ENCODE measurements around the gene PPP4R3A. TPM values are rescaled to one million over a fixed set of nuclear protein-coding genes. Genes with fewer than 3 reads are reported as not detected.

Gene PPP4R3A
- total and polyA plus RNA-seq, 4 donors = 43.8 to 135 (median 61.4) TPM

DNA sequence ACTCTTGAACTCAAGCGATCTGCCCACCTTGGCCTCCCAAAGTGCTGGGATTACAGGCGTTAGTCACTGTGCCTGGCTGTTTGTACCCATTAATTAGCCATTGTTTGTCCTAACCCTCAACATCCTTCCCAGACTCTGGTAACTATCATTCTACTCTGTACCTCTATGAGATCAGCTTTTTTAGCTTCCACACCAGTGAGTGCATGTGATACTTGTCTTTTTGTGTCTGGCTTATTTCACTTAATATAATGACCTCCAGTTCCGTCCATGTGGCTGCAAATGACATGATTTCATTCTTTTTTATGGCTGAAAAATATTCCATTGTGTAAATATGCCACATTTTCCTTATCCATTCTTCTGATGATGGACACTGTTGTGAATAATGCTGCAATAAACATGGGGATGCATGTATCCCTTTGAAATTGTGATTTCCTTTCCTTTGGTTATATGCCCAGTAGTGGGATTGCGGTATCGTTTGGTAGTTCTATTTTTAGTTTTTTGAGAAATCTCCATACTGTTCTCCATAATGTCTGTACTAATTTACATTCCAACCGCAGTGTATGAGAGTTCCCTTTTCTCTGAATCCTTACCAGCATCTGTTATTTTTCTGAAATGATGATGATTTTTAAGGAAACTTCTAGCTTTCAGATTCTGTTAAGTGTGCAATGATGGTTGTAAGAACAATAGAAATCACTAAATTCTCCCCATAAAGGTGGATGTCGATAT, 6.7 kb upstream of the PPP4R3A start:
- ATAC-seq (ENCODE audit: insufficient read depth, low FRiP score) = no peak
- Histone ChIP-seq H3K4me3 (no peak overlapping the region), H3K9me3 (ENCODE audit: control insufficient read depth in 4 of 4, insufficient read depth in 3 of 4, low read length in 3 of 4) (no peaks in the 10 kb centered on the region), H3K36me3 (ENCODE audit: control insufficient read depth in 4 of 4, insufficient read depth in 4 of 4, low read length in 4 of 4) (no peaks in the 10 kb centered on the region), H3K4me1 (ENCODE audit: control insufficient read depth in 5 of 5, insufficient read depth in 5 of 5, low read length in 5 of 5) (no peaks in the 10 kb centered on the region), H3K27me3 (ENCODE audit: control insufficient read depth in 3 of 3, insufficient read depth in 3 of 3, low read length in 2 of 3) (no peaks in the 10 kb centered on the region), H3K27ac (ENCODE audit: low read depth in 1 of 2, low read length in 1 of 2) (no peak overlapping the region), H3K9ac (ENCODE audit: insufficient read depth in 1 of 2, low read length in 2 of 2) (no peak overlapping the region)
- no peak for DNase-seq
- 65 to 70% methylated on average over 7 of the region's 7 CpGs for WGBS, 2 donors
- TF ChIP-seq, protein P1, sequence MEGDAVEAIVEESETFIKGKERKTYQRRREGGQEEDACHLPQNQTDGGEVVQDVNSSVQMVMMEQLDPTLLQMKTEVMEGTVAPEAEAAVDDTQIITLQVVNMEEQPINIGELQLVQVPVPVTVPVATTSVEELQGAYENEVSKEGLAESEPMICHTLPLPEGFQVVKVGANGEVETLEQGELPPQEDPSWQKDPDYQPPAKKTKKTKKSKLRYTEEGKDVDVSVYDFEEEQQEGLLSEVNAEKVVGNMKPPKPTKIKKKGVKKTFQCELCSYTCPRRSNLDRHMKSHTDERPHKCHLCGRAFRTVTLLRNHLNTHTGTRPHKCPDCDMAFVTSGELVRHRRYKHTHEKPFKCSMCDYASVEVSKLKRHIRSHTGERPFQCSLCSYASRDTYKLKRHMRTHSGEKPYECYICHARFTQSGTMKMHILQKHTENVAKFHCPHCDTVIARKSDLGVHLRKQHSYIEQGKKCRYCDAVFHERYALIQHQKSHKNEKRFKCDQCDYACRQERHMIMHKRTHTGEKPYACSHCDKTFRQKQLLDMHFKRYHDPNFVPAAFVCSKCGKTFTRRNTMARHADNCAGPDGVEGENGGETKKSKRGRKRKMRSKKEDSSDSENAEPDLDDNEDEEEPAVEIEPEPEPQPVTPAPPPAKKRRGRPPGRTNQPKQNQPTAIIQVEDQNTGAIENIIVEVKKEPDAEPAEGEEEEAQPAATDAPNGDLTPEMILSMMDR (IDR thresholded peaks at IDR 0.05; ENCODE audit: control extremely low read depth, extremely low read depth) = no peak

DNA sequence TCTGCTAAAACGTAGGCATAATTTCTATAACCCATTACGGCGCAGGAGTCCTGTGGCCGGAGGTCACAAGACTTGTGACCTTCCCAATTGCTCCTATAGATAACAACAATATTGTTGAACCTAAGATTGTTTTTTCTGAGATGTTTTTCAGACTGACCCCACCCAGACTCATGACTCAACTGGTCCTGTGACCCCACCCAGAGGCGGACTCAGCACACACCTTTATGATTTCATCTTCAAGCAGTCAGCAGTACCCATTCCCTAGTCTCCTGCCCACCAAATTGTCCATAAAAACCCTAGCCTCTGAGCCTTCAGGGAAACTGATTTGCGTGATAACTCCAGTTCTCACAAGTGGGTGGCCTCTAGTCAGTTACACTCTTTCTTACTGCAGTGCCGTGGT, 5.9 kb upstream of the PPP4R3A start:
- Histone ChIP-seq H3K4me3 (no peak overlapping the region), H3K9ac (ENCODE audit: insufficient read depth in 1 of 2, low read length in 2 of 2) (no peak overlapping the region), H3K27me3 (ENCODE audit: control insufficient read depth in 3 of 3, insufficient read depth in 3 of 3, low read length in 2 of 3) (no peaks in the 10 kb centered on the region), H3K36me3 (ENCODE audit: control insufficient read depth in 4 of 4, insufficient read depth in 4 of 4, low read length in 4 of 4) (no peaks in the 10 kb centered on the region), H3K27ac (ENCODE audit: low read depth in 1 of 2, low read length in 1 of 2) (no peak overlapping the region), H3K9me3 (ENCODE audit: control insufficient read depth in 4 of 4, insufficient read depth in 3 of 4, low read length in 3 of 4) (no peaks in the 10 kb centered on the region), H3K4me1 (ENCODE audit: control insufficient read depth in 5 of 5, insufficient read depth in 5 of 5, low read length in 5 of 5) (no peaks in the 10 kb centered on the region)
- TF ChIP-seq, protein P1 (IDR thresholded peaks at IDR 0.05; ENCODE audit: control extremely low read depth, extremely low read depth) = no peak
- WGBS, 2 donors = 80 to 89% methylated on average over 7 of the region's 7 CpGs
- ATAC-seq (ENCODE audit: insufficient read depth, low FRiP score) (no peak), DNase-seq (no peak)

DNA sequence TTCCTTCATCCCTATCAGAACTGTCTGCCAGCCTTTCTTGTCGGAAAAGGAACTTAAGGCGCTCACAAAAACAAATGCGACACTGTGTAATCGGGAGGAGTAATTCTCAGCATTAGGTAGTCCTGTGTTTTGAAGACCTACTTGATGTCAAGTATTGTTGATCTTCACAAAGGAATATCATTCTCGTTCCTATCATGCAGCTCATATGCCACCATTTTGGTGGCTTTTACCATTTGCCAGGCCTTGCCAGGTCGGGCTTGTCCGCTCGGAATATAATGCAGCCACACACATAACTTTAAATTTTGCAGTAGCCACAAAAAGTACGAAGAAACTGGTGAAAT, 903 bp upstream of the PPP4R3A start:
- TF ChIP-seq, protein P1 (IDR thresholded peaks at IDR 0.05; ENCODE audit: control extremely low read depth, extremely low read depth) = no peak
- Histone ChIP-seq H3K9ac (ENCODE audit: insufficient read depth in 1 of 2, low read length in 2 of 2) (peak overlapping the region; percentile 38 to 95), H3K27me3 (ENCODE audit: control insufficient read depth in 3 of 3, insufficient read depth in 3 of 3, low read length in 2 of 3) (no peaks in the 10 kb centered on the region), H3K4me1 (ENCODE audit: control insufficient read depth in 5 of 5, insufficient read depth in 5 of 5, low read length in 5 of 5) (peaks cover 0 to 13% (median 0%) of the 10 kb centered on the region in 5 donors), H3K36me3 (ENCODE audit: control insufficient read depth in 4 of 4, insufficient read depth in 4 of 4, low read length in 4 of 4) (peaks cover 0 to 5% (median 0%) of the 10 kb centered on the region in 4 donors), H3K9me3 (ENCODE audit: control insufficient read depth in 4 of 4, insufficient read depth in 3 of 4, low read length in 3 of 4) (no peaks in the 10 kb centered on the region), H3K4me3 (peak overlapping the region; percentile 92), H3K27ac (ENCODE audit: low read depth in 1 of 2, low read length in 1 of 2) (peak overlapping the region; percentile 99 to 100)
- WGBS, 2 donors = 31 to 39% methylated on average over 9 of the region's 9 CpGs
- DNase-seq = no peak
- no peak for ATAC-seq (ENCODE audit: insufficient read depth, low FRiP score)

DNA sequence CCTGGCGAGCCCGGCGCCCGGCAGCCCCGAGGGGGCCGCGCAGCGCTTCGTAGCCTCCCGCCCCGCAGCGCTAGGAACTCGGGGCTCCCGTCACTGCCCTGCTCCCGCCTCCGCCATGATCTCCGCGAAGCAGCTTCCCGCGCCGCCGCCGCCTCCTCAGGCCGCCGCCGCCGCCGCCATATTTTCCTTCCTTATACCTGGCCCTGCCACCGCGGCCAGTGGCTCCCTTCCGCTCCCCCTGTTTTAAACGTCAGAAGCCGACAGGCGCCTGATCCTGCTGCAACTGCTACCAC, 286 bp downstream of the PPP4R3A start:
- ATAC-seq (ENCODE audit: insufficient read depth, low FRiP score) (peak; percentile 16), DNase-seq (no peak)
- H3K27ac ChIP-seq (ENCODE audit: low read depth in 1 of 2, low read length in 1 of 2) = peak overlapping the region; percentile 99 to 100
- TF ChIP-seq, protein P1 (IDR thresholded peaks at IDR 0.05; ENCODE audit: control extremely low read depth, extremely low read depth) = no peak
- H3K9ac ChIP-seq (ENCODE audit: insufficient read depth in 1 of 2, low read length in 2 of 2) = peak overlapping the region; percentile 55 to 95
- peaks cover 0 to 5% (median 2%) of the 10 kb centered on the region in 4 donors for H3K36me3 ChIP-seq (ENCODE audit: control insufficient read depth in 4 of 4, insufficient read depth in 4 of 4, low read length in 4 of 4)
- 1% methylated on average over 33 to 34 of the region's 34 CpGs for WGBS, 2 donors
- H3K9me3 ChIP-seq (ENCODE audit: control insufficient read depth in 4 of 4, insufficient read depth in 3 of 4, low read length in 3 of 4) = no peaks in the 10 kb centered on the region
- no peaks in the 10 kb centered on the region for H3K27me3 ChIP-seq (ENCODE audit: control insufficient read depth in 3 of 3, insufficient read depth in 3 of 3, low read length in 2 of 3)
- H3K4me3 ChIP-seq = peak overlapping the region; percentile 92
- H3K4me1 ChIP-seq (ENCODE audit: control insufficient read depth in 5 of 5, insufficient read depth in 5 of 5, low read length in 5 of 5) = peaks cover 0 to 13% (median 0%) of the 10 kb centered on the region in 5 donors

All from lung (tissue), 12 donors.